K562 (cell line): ENCODE results near the gene ZNF768. TPM values are rescaled to one million over a fixed set of nuclear protein-coding genes. Genes with fewer than 3 reads are reported as not detected.

Experiments used
- ARHGAP35 ChIP-seq: fragments of 450-650 bp; IDR thresholded peaks from 2 replicates; pipeline ENCODE4 v1.6.1; 2018; ENCODE audit not compliant: partially characterized antibody
- ARNT ChIP-seq, 2 experiments: fragments of 450-650 bp; IDR thresholded peaks; 2 replicates each; pipeline ENCODE4 v1.6.1; 2016; ENCODE audit warnings: mild to moderate bottlenecking in 1 of 2
- CEBPG ChIP-seq, 3 experiments: fragments of 200-800 bp in 1 of 3; sonication (Bioruptor generic) in 1 of 3; sonication (generic) in 1 of 3; formaldehyde crosslinking in 1 of 3; IDR thresholded peaks in 2 of 3; conservative IDR thresholded peaks in 1 of 3; 2 replicates each; pipeline versions ENCODE4 v1.6.1 to v1.8.0; 2016 to 2022; ENCODE audit warnings: missing compliant biosample characterization in 2 of 3, missing genetic modification characterization in 2 of 3, mild to moderate bottlenecking in 1 of 3, missing genetic modification reagents in 1 of 3
- CXXC5 ChIP-seq: fragments of 250-450 bp; sonication (Bioruptor Pico); IDR thresholded peaks from 2 replicates; pipeline ENCODE4 v1.8.0; 2022; ENCODE audit warnings: inconsistent platforms, mild to moderate bottlenecking, moderate library complexity
- FOXA3 ChIP-seq, 2 experiments: fragments of 450-650 bp in 1 of 2; sonication (generic) in 1 of 2; formaldehyde crosslinking; IDR thresholded peaks in 1 of 2; conservative IDR thresholded peaks in 1 of 2; 2 replicates each; pipeline versions ENCODE4 v1.4.0 to v1.8.0; 2020 to 2022; ENCODE audit warnings: mild to moderate bottlenecking in 2 of 2, missing genetic modification reagents in 1 of 2
- HCFC1 ChIP-seq: IDR thresholded peaks from 2 replicates; pipeline ENCODE4 v1.6.1; 2012; ENCODE audit warnings: low read depth, low read length, improper control_type of control experiment
- HNRNPUL1 ChIP-seq: fragments of 200-400 bp; formaldehyde crosslinking; IDR thresholded peaks from 2 replicates; pipeline ENCODE4 v1.6.1; 2017; ENCODE audit warnings: low read length
- KDM1A ChIP-seq, 2 experiments: fragments of 450-650 bp; IDR thresholded peaks; 2 replicates each; pipeline ENCODE4 v1.6.1; 2016; ENCODE audit warnings: mild to moderate bottlenecking in 2 of 2
- LARP7 ChIP-seq: fragments of 450-650 bp; IDR thresholded peaks from 2 replicates; pipeline ENCODE4 v1.6.1; 2016
- MTA3 ChIP-seq: fragments of 450-650 bp; formaldehyde crosslinking; IDR thresholded peaks from 2 replicates; pipeline ENCODE4 v1.6.1; 2017; ENCODE audit warnings: mild to moderate bottlenecking, borderline replicate concordance
- NFYB ChIP-seq: IDR thresholded peaks from 2 replicates; pipeline ENCODE4 v1.6.1; 2011; ENCODE audit warnings: mild to moderate bottlenecking, moderate library complexity; ENCODE audit not compliant: insufficient read length; ENCODE audit errors: extremely low read depth
- PTBP1 ChIP-seq: fragments of 200-400 bp; formaldehyde crosslinking; IDR thresholded peaks from 2 replicates; pipeline ENCODE4 v1.6.1; 2017; ENCODE audit warnings: low read depth, low read length
- SAFB2 ChIP-seq: fragments of 200-400 bp; formaldehyde crosslinking; IDR thresholded peaks from 2 replicates; pipeline ENCODE4 v1.6.1; 2018; ENCODE audit warnings: borderline replicate concordance, low read length, low read depth, moderate library complexity; ENCODE audit not compliant: severe bottlenecking
- SIN3A ChIP-seq, 2 experiments: fragments of 150-350 bp in 1 of 2; IDR thresholded peaks; 2 replicates each; pipeline ENCODE4 v1.6.1; 2011 to 2016; ENCODE audit warnings: borderline replicate concordance in 2 of 2, low read depth in 2 of 2, low read length in 2 of 2, mild to moderate bottlenecking in 2 of 2, moderate library complexity in 2 of 2; ENCODE audit not compliant: control insufficient read depth in 1 of 2
- TEAD1 ChIP-seq, 2 experiments: fragments of 450-650 bp in 1 of 2; sonication (generic) in 1 of 2; formaldehyde crosslinking; IDR thresholded peaks; 2 replicates each; pipeline versions ENCODE4 v1.4.0 to v1.8.0; 2020 to 2022; ENCODE audit warnings: mild to moderate bottlenecking in 2 of 2, missing genetic modification reagents in 1 of 2
- ZBTB7A ChIP-seq: IDR thresholded peaks from 2 replicates; pipeline ENCODE4 v1.6.1; 2011; ENCODE audit warnings: low read depth, mild to moderate bottlenecking, low read length, moderate library complexity, borderline replicate concordance; ENCODE audit not compliant: control insufficient read depth
- ZFPM2 ChIP-seq: fragments of 250-450 bp; sonication (Bioruptor Pico); IDR thresholded peaks from 2 replicates; pipeline ENCODE4 v1.5.1; 2022; ENCODE audit warnings: mild to moderate bottlenecking
- ZNF24 ChIP-seq: fragments of 450-650 bp; IDR thresholded peaks from 2 replicates; pipeline ENCODE4 v1.6.1; 2016
- ZNF551 ChIP-seq: fragments of 250-450 bp; sonication (Bioruptor Pico); IDR thresholded peaks from 2 replicates; pipeline ENCODE4 v1.5.0; 2021; ENCODE audit warnings: mild to moderate bottlenecking, moderate library complexity
- polyA plus RNA-seq, 8 experiments: library from polyadenylated mRNA; depleted of rRNA in 4 of 8; stranded (reverse) in 5 of 8; unstranded in 3 of 8; fragments of >200 nt; fragmentation: Nextera tagmentation in 2 of 8; fragmentation: Illumina TruSeq in 1 of 8; extraction: Ambion mirVana in 2 of 8; extraction: Trizol in 1 of 8; gene quantifications; 2 replicates each; pipeline versions ENCODE4 v1.2.1 to v1.2.3, GENCODE V29; 2011 to 2014; ENCODE audit warnings: inconsistent platforms in 1 of 8, missing spikeins in 1 of 8
- total RNA-seq, 7 experiments: library from RNA; depleted of rRNA in 6 of 7; stranded (reverse); fragments of >200 nt in 6 of 7; fragmentation: Illumina TruSeq in 2 of 7; extraction: Trizol in 2 of 7; gene quantifications; 2 replicates each; pipeline versions ENCODE4 v1.2.1 to v1.2.3, GENCODE V29; 2011 to 2021; ENCODE audit warnings: low replicate concordance in 1 of 7
- TF ChIP-seq, protein P1 (sequence below): IDR thresholded peaks from 2 replicates; pipeline ENCODE4 v1.6.1; 2014; ENCODE audit warnings: antibody characterized with exemption
- TF ChIP-seq, protein P2 (sequence below): IDR thresholded peaks from 2 replicates; pipeline ENCODE4 v1.6.1; 2012; ENCODE audit warnings: low read depth, low read length, improper control_type of control experiment, borderline replicate concordance
- TF ChIP-seq, protein P3 (sequence below): fragments of 450-650 bp; formaldehyde crosslinking; IDR thresholded peaks from 2 replicates; pipeline ENCODE4 v1.4.0; 2022; ENCODE audit warnings: mild to moderate bottlenecking, moderate library complexity
- TF ChIP-seq, protein P4 (sequence below): fragments of 250-450 bp; sonication (Bioruptor Pico); IDR thresholded peaks from 2 replicates; pipeline ENCODE4 v1.4.0; 2020; ENCODE audit warnings: borderline replicate concordance

Gene ZNF768
- total and polyA plus RNA-seq, 9 of the 15 experiments (the other 6 are each of a cell fraction or from before 2014, with no cell fraction given): 0.13 to 50.7 (median 26.9) TPM

DNA sequence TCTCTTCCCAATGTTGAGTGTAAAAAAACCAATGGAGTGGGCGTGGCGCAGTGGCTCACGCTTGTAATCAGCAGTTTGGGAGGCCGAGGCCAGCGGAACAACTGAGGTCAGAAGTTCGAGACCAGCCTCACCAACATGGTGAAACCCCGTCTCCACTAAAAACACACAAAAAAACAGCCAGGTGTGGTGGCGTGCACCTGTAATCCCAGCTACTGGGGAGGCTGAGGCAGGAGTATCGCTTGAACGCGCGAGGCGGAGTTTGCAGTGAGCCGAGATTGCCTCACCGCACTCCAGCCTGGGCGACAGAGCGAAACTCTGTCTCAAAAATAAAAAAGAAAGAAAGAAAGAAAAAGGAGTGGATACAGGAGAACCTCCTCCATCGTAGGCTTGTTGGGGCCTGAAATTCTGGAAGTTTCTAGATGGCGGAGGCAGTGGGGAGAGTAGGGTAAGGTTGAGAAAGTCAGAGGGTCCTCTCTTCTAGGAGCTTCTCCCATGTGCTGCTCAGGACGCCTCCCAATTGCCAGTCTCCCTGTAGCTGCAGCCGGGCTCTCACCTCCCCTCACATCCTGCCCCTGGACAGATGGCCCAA lies 32.5 kb upstream of the ZNF768 start (continued):
- TF ChIP-seq ZBTB7A (no peak), TEAD1 (CRISPR knock-in tag; IDR thresholded peaks at IDR 0.05) (0 out of 4 replicates have a peak, but pooled peaks of 1 of the 2 experiments have one; percentile 40), NFYB (no peak), FOXA3 (CRISPR knock-in tag; conservative IDR thresholded peaks at IDR 0.05 in 1 of 2, IDR thresholded peaks at IDR 0.05 in 1 of 2) (no peak; a peak in 1 of 4 replicates), HCFC1 (no peak), MTA3 (no peak), ARHGAP35 (no peak), ZNF24 (peak; percentile 69), LARP7 (peak; percentile 74; the same call in 1 of the 2 replicates), ARNT (IDR thresholded peaks at IDR 0.05) (peak; percentile 36 to 77; a peak in 1 of 4 replicates), PTBP1 (no peak), SAFB2 (no peak), HNRNPUL1 (no peak), ZFPM2 (CRISPR knock-in tag) (no peak), ZNF551 (no peak), KDM1A (IDR thresholded peaks at IDR 0.05) (peak; percentile 76 to 84), CXXC5 (no peak), CEBPG (CRISPR knock-in tag; IDR thresholded peaks at IDR 0.05) (peak; percentile 48; the same call in 1 of the 2 replicates), CEBPG (tag; conservative IDR thresholded peaks at IDR 0.05 in 1 of 2, IDR thresholded peaks at IDR 0.05 in 1 of 2) (peak; percentile 49 to 74; a peak in 3 of 4 replicates), SIN3A (IDR thresholded peaks at IDR 0.05; ENCODE audit: borderline replicate concordance in 2 of 2, control insufficient read depth in 1 of 2, low read depth in 2 of 2, low read length in 2 of 2) (0 out of 4 replicates have a peak, but pooled peaks of 1 of the 2 experiments have one; percentile 9)
- TF ChIP-seq, protein P1, sequence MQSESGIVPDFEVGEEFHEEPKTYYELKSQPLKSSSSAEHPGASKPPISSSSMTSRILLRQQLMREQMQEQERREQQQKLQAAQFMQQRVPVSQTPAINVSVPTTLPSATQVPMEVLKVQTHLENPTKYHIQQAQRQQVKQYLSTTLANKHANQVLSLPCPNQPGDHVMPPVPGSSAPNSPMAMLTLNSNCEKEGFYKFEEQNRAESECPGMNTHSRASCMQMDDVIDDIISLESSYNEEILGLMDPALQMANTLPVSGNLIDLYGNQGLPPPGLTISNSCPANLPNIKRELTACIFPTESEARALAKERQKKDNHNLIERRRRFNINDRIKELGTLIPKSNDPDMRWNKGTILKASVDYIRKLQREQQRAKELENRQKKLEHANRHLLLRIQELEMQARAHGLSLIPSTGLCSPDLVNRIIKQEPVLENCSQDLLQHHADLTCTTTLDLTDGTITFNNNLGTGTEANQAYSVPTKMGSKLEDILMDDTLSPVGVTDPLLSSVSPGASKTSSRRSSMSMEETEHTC: no peak
- TF ChIP-seq, protein P2, sequence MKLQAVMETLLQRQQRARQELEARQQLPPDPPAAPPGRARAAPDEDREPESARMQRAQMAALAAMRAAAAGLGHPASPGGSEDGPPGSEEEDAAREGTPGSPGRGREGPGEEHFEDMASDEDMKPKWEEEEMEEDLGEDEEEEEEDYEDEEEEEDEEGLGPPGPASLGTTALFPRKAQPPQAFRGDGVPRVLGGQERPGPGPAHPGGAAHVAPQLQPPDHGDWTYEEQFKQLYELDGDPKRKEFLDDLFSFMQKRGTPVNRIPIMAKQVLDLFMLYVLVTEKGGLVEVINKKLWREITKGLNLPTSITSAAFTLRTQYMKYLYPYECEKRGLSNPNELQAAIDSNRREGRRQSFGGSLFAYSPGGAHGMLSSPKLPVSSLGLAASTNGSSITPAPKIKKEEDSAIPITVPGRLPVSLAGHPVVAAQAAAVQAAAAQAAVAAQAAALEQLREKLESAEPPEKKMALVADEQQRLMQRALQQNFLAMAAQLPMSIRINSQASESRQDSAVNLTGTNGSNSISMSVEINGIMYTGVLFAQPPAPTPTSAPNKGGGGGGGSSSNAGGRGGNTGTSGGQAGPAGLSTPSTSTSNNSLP: no peak
- TF ChIP-seq, protein P3, sequence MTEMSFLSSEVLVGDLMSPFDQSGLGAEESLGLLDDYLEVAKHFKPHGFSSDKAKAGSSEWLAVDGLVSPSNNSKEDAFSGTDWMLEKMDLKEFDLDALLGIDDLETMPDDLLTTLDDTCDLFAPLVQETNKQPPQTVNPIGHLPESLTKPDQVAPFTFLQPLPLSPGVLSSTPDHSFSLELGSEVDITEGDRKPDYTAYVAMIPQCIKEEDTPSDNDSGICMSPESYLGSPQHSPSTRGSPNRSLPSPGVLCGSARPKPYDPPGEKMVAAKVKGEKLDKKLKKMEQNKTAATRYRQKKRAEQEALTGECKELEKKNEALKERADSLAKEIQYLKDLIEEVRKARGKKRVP (CRISPR knock-in tag): no peak
- TF ChIP-seq, protein P4, sequence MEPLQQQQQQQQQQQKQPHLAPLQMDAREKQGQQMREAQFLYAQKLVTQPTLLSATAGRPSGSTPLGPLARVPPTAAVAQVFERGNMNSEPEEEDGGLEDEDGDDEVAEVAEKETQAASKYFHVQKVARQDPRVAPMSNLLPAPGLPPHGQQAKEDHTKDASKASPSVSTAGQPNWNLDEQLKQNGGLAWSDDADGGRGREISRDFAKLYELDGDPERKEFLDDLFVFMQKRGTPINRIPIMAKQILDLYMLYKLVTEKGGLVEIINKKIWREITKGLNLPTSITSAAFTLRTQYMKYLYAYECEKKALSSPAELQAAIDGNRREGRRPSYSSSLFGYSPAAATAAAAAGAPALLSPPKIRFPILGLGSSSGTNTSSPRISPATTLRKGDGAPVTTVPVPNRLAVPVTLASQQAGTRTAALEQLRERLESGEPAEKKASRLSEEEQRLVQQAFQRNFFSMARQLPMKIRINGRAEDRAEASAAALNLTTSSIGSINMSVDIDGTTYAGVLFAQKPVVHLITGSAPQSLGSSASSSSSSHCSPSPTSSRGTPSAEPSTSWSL (CRISPR knock-in tag): no peak
